HL-60/S4 treated with retinoic acid at 250 ng/mL for 4 days and 3 days (cell line): ENCODE results near the gene SLIRP.
"Not testable (repeated sequence)": the region's sequence is repeated elsewhere in the genome, so short reads cannot be mapped to it uniquely, and the experiment has no call there.

Source experiments
- in situ Hi-C: fragments of 300-500 bp; cut with MboI; formaldehyde crosslinking; loops from 2 replicates; pipeline ENCODE4 v1.7.0; 2022; ENCODE audit warnings: low sequenced_read_pairs

SLIRP gene

DNA sequence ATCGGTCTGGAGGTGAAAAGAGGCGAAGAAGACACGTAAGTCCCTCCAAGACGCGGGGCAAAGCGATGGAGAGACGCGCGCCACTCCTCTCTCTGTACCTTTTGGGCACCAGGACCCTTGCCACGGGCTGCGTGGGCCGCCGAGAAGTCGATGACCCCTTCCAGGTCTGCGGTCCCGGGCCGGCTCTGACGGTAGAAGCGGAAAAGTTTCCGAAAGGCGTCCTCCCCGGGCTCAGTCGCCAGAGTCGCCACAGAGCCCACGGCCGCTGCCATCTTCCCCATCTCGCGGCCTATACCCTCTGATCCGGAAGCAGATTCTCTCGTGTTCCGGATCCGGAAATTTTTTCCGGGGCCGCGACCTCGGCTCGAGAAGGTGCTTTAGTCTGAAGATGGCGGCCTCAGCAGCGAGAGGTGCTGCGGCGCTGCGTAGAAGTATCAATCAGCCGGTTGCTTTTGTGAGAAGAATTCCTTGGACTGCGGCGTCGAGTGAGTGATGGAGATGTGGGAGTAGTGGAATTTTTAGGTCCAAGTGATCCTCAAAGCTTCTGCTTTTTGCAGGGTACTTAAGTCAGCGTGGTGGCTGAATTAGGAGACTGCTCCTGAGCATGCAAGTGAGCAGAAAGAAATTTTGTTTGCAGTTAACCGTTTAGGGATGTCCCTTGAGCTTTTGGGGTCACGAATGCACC, at the start of gene SLIRP, which contains the start of gene ALKBH1:
Gene SLIRP, plus strand, starts transcription at position 380 of the 685 bp plus-strand sequence. Its CDS starts 9 bp downstream, at position 389.
Gene ALKBH1, minus strand, starts transcription at position 300 of the 685 bp plus-strand sequence. Its CDS starts 19 bp downstream, at position 281.
- in situ Hi-C loops: no loop called here

DNA sequence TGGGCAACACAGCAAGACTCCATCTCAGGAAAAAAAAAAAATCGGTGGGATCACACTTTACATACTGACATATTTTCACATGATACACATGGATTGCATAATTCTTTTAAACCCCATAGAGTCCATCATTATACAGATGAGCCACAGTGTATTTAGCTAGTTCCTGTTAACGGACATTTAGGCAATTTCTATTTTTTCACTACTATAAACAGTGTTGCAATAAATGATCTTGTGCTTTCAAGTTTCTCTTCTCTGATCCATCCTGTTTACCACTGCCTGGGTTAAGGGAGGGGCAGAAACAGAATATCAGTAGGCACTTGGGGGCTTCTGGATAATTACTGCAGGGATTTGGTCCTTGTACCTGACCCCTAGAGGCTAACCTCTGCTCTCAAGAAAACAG, 48.1 kb upstream of the SLIRP start:
- in situ Hi-C loops: no loop called here

DNA sequence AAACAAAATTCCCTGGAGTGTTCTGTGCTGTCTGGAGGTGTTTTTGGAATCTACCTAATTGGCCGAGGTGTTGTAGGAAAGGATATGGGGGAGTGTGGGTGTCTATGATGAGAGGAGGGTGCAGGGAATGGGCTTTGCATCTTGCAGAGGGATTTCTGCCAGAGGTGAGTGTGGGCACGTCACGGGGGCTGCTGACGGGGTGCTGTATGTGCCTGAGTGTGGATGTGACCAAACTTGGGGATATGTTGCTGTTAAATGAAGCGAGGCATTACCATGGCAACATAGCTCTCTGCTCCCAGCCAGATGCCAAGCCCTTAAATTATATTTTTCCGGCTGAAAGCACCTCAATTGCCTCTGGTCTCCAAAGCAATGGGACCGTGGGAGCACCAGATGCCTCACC, 47.1 kb upstream of the SLIRP start:
- in situ Hi-C loops: no loop called here

DNA sequence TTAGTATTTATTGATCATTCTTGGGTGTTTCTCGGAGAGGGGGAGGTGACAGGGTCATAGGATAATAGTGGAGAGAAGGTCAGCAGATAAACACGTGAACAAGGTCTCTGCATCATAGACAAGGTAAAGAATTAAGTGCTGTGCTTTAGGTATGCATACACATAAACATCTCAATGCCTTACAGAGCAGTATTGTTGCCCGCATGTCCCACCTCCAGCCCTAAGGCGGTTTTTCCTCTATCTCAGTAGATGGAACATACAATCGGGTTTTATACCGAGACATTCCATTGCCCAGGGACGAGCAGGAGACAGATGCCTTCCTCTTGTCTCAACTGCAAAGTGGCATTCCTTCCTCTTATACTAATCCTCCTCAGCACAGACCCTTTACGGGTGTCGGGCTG, 46.3 kb upstream of the SLIRP start:
- in situ Hi-C loops: not testable (repeated sequence)

DNA sequence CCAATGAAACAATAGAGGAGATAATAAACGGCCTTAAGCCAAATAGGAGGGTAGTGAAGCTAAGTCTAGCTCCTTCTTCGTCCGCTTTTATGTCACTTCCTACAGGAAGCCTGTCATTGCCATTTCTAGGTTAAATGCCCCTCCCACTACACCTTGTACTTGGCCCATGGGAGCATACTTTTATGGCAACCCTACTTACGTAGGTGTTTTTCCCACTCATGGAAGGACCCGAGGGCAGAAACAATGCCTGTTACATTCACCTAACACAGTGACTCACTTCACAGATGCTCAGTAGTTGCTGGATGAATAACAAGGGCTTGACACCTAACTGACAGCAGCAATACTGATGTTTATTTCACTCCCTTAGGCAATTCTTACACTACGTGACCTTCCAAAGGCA, 44.6 kb upstream of the SLIRP start:
- in situ Hi-C loops: no loop called here

DNA sequence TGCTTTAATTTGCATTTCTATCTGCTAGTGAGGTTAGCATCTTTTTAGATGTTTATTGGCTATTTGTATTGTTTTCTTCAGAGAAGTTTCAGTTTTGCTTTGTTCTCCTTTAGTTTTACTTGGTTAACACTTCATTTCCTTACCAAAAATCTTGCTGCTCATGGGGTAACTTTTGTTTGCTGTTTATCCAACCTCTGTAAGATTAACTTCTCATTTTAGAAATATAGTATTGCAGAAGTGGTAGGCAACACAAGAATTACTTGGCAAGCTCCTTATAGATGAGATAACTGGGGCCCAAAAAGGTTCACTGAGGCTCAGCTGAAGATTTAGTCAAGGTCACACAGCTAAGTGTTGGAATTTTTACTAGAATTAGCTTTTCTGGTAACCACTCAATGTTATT, 40.6 kb upstream of the SLIRP start:
- in situ Hi-C loops: no loop called here

DNA sequence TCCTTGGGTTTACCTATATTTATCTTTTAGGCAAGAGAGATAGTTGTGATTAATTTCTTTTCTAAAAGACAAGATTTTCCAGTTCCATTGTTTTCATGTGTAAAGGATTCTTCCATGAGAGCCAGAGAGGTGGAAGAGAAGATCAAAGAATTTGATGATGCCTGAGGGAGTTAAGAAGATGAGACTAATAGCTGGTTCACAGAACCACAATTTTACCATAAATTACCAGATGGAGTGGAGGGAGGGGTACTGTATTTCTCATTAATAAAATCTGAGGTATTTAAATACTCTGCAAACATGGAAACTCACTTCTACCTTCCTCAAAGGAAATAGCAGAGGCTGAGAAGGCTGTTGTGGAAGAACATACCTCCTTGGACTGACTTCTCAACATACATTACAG, 34.7 kb upstream of the SLIRP start:
- in situ Hi-C loops: no loop called here

DNA sequence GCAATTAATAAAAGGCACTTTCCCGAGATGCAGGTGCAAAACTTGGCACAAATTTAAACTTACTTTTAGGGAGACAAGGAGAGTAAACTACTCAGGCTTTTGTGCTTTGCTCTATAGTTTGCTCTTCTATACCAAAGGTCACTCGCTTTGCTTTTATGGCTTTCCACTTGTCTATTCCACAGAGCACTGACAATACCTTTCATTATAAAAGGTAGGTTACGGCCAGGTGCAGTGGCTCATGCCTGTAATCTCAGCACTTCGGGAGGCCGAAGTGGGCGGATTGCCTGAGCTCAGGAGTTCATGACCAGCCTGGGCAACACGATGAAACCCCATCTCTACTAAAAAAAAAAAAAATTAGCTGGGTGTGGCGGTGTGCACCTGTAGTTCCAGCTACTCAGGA, 33.0 kb upstream of the SLIRP start:
- in situ Hi-C loops: no loop called here

DNA sequence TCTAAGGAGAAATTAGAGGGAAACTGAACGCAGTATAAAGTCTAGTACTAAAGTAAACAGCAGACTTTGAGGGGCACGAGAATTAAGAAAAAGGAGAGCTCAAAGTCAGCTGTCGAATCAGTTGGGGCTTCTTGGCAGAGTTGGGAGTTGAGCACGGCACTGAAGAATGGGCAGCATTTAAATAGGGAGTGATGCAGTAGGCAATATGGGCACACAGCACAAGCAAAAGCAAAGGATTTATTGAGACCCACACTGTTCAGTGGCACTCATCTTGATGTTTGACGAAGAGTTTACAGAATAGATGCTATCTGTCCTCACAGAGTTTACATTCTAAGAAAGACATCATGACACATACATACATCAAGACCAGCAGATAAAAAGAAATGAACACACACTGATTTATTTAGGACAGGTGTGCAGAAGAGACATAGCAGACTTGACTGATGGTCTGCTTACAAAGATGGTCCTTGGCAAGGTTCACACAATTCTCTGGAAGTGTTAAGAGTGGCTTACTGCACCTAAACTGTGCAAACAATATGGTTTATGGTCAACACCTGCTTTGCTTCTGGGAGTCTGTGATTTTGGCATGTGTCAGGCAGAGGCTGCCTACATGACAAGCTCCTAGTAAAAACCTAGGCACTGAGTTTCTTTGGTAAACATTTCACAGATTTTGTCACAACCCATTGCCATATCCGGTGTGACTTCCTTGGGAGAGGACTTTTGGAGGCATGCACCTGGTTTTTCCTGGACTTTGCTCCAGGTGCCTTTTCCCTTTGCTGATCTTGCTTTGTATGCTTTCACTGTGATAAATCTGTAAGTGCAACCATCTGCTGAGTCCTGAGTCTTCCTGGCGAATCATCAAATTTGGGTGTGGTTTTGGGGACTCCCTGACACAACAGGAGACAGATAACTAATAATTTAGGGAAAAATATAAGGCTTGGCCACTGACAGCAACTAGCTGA, 26.4 kb upstream of the SLIRP start:
- in situ Hi-C loops: no loop called here

DNA sequence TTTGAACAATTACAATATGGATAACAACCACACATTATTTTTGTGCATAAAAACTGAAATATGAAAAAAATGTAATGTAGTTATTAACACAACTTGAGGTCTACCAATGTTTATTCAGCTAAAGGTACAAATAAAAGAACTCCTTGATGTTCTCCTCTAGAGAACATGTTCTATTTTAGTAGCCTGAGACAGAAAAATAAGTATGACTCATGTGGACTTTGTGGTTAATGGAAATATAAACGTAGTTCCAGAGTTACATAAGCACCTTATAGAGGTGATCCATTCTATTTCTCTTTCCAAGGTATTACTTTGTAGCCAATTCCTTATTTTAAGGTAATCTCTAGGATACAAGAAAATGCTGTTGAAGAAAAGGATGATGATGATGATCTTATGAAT, 25.7 kb upstream of the SLIRP start:
- in situ Hi-C loops: no loop called here

DNA sequence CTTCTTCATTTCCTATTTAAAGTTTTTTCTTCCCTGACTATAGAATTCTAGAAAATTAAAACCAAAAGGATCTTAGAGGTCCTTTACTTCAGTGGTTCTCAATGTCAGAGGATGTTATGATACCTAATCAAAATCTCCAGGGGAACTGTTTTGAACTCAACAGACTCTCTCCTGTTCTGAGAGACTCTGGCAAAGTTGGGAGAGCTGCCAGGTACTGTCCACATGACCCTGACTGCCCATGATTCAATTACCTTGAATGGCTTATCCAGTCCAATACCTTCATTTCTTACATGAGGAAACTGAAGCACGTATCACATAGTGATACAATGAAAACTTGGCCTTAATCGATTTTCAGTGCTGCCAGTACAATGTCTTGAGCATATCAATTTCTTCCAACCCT, 16.6 kb upstream of the SLIRP start:
- in situ Hi-C loops: no loop called here

DNA sequence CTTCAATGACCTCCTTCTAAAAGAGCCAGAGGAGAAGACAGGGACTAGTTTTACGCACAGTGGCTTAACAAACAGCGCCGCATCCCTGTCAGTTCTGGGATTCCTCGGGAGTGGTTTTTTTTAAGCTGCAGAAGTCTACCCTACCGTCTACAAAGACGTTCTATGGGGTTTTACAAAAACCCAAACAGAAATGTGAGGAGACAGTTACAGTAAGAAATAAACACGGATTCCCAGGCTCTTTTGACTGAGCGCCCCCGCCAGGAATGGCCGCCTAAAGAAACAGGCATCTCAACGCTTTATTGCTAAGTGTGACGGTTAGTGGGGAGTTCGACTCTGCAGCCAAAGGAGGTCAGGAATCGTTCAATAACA, 564 bp upstream of the SLIRP start:
- in situ Hi-C loops: no loop called here

DNA sequence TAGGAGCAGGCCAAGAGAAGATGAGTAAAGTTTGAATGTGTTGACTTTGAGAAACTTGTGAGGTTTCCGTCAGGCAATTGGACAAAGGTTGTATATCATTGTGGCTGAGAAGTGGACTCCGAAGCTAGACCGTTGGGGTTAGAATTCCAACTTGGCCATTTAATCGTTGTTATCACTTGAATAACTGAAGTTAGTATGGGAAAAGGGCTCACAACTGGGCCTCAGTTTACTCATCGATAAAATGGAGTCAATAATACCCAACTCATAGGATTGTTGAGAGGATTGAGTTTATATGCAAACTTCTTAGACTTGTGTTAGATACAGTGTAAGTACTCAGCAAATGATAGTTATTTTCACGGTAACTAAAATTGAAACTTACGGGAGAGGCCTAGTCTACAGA, 846 bp downstream of the SLIRP start:
- in situ Hi-C loops: no loop called here

DNA sequence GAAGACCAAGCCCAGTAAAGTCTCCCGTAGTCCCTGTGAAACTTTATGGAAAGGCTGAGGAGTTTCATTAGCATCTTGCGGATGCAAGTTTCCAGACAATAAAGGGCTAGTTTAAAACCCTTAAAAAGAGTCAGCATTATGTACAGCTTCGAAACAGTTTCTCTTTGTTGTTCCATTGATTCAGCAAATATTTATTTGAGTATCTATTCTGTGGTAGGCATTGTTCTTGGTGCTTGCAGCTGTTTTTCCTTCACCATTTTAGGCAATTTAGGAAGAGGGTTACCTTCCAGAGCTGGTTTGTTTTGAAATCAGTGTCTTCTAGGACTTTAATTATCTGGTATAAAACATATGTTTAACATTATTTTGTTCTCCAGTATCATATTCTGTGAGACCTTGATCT, 1.5 kb downstream of the SLIRP start:
- in situ Hi-C loops: no loop called here

DNA sequence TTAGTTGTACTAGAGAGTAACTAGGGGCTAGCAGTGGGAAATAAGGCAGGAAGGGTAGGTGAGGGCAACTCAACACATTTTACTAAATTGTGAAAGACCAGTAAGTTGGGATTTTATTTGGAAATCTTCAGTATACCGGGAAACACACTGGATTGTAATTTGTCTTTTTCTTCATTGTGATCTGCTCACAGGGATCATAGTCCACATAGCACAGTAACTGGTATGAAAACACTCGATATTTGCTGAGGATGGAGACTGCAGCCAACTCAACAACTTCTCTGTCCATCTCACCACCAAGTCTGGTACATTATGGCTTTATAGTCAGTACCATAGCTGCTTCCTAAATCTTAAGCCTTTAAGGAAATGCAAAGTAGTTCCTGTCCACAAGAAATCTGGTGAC, 2.5 kb downstream of the SLIRP start:
- in situ Hi-C loops: no loop called here

DNA sequence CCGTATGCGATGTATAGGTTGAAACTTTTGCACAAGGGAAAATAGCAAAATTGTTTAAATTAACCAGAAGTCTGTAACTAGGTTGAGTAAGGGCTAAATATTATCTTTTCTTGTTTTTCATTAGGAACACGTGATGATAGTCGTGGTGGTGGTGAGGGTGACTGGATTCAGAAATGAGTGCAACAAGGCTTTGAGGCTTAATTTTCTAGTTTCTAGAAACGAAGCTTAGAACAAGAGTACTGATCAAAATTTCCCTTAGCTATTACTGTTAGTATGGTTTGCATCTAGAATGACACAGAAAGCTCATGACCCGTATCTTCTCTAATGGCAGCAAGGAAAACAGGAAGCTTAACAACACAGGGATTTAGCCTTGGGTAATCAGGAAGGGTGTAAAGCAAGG, 7.0 kb downstream of the SLIRP start:
- in situ Hi-C loops: no loop called here

DNA sequence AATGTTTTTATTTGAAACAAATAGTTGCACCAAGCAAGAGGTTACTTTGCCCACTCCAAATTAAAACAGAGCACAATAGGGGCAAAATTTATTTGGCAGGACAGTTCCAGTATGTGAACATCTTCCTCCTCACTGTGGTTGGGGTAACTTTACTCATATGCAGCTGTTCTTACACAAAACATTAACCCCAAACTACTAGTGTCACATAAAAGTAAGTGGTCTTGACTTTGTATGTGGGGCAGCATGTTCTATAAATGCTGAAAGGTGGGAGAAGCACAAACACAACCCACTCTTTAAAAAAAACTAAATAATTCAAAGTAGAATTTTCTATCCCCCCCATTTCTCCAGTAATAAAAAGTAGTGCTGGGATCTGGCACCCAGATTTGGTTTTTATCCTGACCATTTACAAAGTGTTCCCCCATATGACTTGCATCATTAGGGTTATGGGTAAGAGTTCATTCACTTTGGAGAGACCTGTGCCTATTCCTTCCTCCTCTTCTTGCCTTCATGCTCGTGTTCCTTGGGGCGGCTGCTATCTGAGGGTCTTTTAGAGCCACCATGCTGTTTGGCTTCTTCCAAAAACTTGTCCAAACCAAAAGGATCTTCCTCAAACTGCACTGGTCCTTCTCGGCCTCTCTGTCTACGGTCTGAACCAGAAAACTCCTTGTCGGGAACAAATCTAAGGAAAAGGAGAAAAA, 9.9 kb downstream of the SLIRP start:
- in situ Hi-C loops: no loop called here

DNA sequence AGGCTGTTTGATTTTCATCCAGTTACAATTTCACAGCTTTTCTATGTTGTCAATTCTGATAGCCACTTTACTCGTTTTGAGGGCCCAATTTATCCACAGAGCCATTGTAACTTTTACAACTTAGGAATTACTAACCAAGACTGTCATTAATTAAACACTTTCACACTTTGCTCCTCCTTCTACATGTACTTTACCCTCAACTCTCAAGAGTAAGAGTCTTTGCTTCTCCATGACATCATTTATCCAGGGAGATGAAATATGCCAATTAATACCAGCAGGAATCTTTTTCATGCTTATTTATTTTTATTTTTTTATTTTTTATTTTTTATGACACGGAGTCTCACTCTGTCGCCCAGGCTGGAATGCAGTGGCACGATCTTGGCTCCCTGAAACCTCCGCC, 13.5 kb downstream of the SLIRP start:
- in situ Hi-C loops: no loop called here

DNA sequence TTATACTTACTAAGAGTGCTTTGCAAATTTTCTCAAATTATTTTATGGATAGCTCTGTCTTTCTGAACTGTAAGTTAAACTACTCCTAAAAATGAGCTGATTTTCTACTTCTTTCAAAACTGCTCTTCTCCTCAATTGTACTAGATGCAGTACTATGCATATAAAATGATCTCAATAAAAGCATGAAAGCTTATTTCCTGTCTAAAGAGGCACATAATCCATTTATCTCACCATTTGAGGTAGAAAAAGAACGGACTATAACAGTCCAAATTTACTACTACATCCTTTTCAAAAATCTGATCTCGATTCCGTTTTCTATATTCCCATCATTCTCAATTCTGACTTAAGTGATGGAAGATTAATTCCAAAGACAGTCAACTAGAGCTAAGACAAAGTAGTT, 14.4 kb downstream of the SLIRP start:
- in situ Hi-C loops: no loop called here

DNA sequence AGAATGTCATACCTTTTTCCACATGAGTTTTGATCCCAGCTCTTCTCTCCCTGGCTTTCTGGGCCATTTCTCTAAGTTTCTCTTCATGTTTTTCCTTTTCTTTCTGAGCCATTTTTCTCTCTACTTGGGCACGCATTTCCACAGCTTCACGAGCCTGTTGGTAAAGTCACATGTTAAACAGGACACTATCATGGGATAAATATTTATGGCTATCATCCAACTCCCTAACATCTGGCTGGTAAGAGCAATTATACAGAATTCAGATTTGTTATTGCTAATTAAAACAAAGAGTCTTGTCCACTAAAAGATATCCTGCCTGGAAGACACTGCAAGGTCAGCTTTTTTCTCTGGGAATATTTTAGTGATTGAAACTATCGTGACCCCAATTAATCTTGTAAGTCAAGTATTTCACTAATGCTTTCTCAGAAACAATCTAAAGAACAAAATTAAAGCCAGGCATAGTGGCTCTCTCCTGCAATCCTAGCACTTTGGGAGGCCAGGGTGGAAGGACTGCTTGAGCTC, 23.1 kb downstream of the SLIRP start:
- in situ Hi-C loops: no loop called here

DNA sequence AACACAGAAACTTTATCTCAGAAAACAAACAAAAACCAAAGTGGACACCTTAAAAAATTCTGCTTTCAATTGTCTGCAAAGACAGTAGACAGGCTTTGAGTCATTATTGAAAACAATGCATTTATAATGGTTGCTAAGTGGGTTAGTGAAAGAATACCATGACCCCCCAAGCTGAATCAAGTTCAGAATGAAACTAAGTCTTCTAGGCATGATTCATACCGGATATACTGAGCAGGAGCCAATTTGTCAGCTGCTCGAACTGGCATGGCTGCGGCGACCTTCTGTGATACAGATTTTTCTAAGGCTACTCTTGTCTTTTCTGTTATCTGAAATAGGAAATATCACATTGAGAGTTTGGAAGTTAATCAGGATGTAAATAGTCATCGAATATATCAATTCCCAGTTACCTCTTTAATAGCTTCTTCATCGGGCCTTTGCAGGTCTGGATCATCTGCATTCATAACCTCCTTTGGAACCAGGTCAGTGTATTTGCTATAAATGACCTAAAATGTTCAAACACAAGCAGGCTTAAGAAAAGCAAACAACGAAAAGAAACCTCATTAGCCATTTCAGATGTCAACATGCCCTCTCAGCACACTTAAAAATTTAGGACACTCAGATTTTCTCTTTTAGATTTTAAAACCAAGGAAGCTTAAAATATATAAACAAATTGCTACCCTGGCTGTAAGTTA, 30.8 kb downstream of the SLIRP start:
- in situ Hi-C loops: no loop called here
